Stomach (tissue), 9 donors: ENCODE results near the gene DNAL4. TPM values are rescaled to one million over a fixed set of nuclear protein-coding genes. Genes with fewer than 3 reads are reported as not detected.

ENCODE experiments used
- DNase-seq, 2 donors: peaks; one replicate each; pipeline versions ENCODE4 v3.0.0 to v3.0.0-alpha.2; 2013 to 2019
- H3K27ac ChIP-seq, 5 donors: fragments of 200-600 bp in 4 of 5; sonication (generic) in 4 of 5; one replicate each; pipeline ENCODE4 v1.5.1; 2013 to 2019; ENCODE audit warnings: mild to moderate bottlenecking in 1 of 5, moderate library complexity in 1 of 5
- H3K27me3 ChIP-seq, 3 donors: fragments of 200-600 bp; sonication (generic); one replicate each; pipeline ENCODE4 v1.5.1; 2017 to 2019; ENCODE audit warnings: mixed run types in 1 of 3
- H3K36me3 ChIP-seq, 4 donors: fragments of 200-600 bp; sonication (generic); 1 replicate in 3 of 4; 2 replicates in 1 of 4; pipeline ENCODE4 v1.5.1; 2016 to 2019
- H3K4me1 ChIP-seq, 4 donors: fragments of 200-600 bp; sonication (generic); one replicate each; pipeline ENCODE4 v1.5.1; 2016 to 2019
- H3K4me3 ChIP-seq, 4 donors: fragments of 200-600 bp; sonication (generic) in 3 of 4; one replicate each; pipeline ENCODE4 v1.5.1; 2016 to 2019; ENCODE audit warnings: mild to moderate bottlenecking in 1 of 4
- H3K9me3 ChIP-seq, 4 donors: fragments of 200-600 bp; sonication (generic); one replicate each; pipeline ENCODE4 v1.5.1; 2016 to 2019
- CTCF ChIP-seq, 7 experiments: fragments of 450-650 bp in 4 of 7; fragments of 200-600 bp in 3 of 7; sonication (generic) in 3 of 7; IDR thresholded peaks; one replicate each; pipeline ENCODE4 v1.5.1; 2016 to 2019; ENCODE audit warnings: antibody characterized with exemption in 7 of 7, control low read depth in 2 of 7, mild to moderate bottlenecking in 1 of 7
- EP300 ChIP-seq: sonication (generic); formaldehyde crosslinking; IDR thresholded peaks from one replicate; pipeline ENCODE4 v1.6.1; 2017; ENCODE audit warnings: antibody characterized with exemption
- POLR2A ChIP-seq, 4 donors: fragments of 450-650 bp; IDR thresholded peaks; one replicate each; pipeline ENCODE4 v1.6.1; 2016; ENCODE audit warnings: antibody characterized with exemption in 4 of 4, control low read depth in 2 of 4, mild to moderate bottlenecking in 1 of 4, moderate library complexity in 1 of 4
- POLR2AphosphoS5 ChIP-seq, 3 donors: sonication (generic); formaldehyde crosslinking; IDR thresholded peaks; one replicate each; pipeline ENCODE4 v1.6.1; 2016; ENCODE audit warnings: antibody characterized with exemption in 3 of 3
- WGBS, 5 donors: extraction: QIAGEN DNeasy Blood & Tissue Kit in 3 of 5; methylation state at CpG; one replicate each; pipeline versions ENCODE4 v1.1.5 to v1.1.7; 2013 to 2018; 5-methylcytosine and 5-hydroxymethylcytosine counted together
- intact Hi-C: fragments of 100-400 bp; cut with DNase I; formaldehyde crosslinking; loops from one replicate; pipeline ENCODE4 v1.15.1; 2023; ENCODE audit warnings: low total_unique reads
- polyA plus RNA-seq, 3 donors: library from polyadenylated mRNA; stranded (reverse); fragments of 200-250 nt; gene quantifications; one replicate each; pipeline ENCODE4 v1.2.3, GENCODE V29; 2013
- total RNA-seq, 5 donors: library from RNA; depleted of rRNA; stranded (reverse); fragments of >200 nt; gene quantifications; one replicate each; pipeline versions ENCODE4 v1.1.0 to v1.2.3, GENCODE V29; 2014 to 2016
- donor health status: healthy with polysubstance abuse.
- donor health status: Bipolar disorder and iron deficiency.
- donor health status: healthy.

The DNAL4 gene
- total and polyA plus RNA-seq, 8 donors, result 0.58 to 33.0 (median 15.9) TPM

GRCh38 chr22:38755155-38755910 lies 38.6 kb downstream of the DNAL4 start:
- peak overlapping the region; percentile 48 to 78 (median 68) for H3K4me3 ChIP-seq
- no peaks in the 10 kb centered on the region for H3K9me3 ChIP-seq
- WGBS, 5 donors, result 0 to 1% (median 1%) methylated on average over 9 to 74 of the region's 74 CpGs
- DNase-seq, result peak; percentile 92 to 97
- no peaks in the 10 kb centered on the region for H3K27me3 ChIP-seq
- peak overlapping the region; percentile 94 to 99 (median 96) for H3K27ac ChIP-seq
- intact Hi-C loops, result no loop called here
- peaks cover 38 to 74% (median 65%) of the 10 kb centered on the region in 4 donors for H3K4me1 ChIP-seq
- TF ChIP-seq POLR2AphosphoS5 (IDR thresholded peaks at IDR 0.05) (peak; percentile 87 to 96 (median 89)), CTCF (IDR thresholded peaks at IDR 0.05) (no peak), EP300 (peak; percentile 69)
- peaks cover 24 to 26% (median 26%) of the 10 kb centered on the region in 4 donors for H3K36me3 ChIP-seq

GRCh38 chr22:38754751-38755154 lies 39.2 kb downstream of the DNAL4 start:
- Histone ChIP-seq H3K4me1 (peaks cover 38 to 77% (median 66%) of the 10 kb centered on the region in 4 donors), H3K27me3 (no peaks in the 10 kb centered on the region), H3K36me3 (peaks cover 30 to 32% (median 32%) of the 10 kb centered on the region in 4 donors), H3K27ac (peak overlapping the region; percentile 94 to 99 (median 96)), H3K9me3 (no peaks in the 10 kb centered on the region), H3K4me3 (peak overlapping the region; percentile 48 to 78 (median 68))
- peak in 1 of 2 donors; percentile 64 for DNase-seq
- intact Hi-C loops, result no loop called here
- WGBS, 5 donors, result 3 to 9% (median 8%) methylated on average over 12 of the region's 12 CpGs
- no peak for TF ChIP-seq EP300
- TF ChIP-seq CTCF (IDR thresholded peaks at IDR 0.05), result no peak

GRCh38 chr22:38753948-38754750 lies 39.8 kb downstream of the DNAL4 start:
- Histone ChIP-seq H3K36me3 (peaks cover 36 to 38% (median 38%) of the 10 kb centered on the region in 4 donors), H3K4me1 (peaks cover 38 to 77% (median 66%) of the 10 kb centered on the region in 4 donors), H3K27ac (peak overlapping the region; percentile 94 to 99 (median 96)), H3K27me3 (no peaks in the 10 kb centered on the region), H3K4me3 (peak overlapping the region; percentile 48 to 78 (median 68)), H3K9me3 (no peaks in the 10 kb centered on the region)
- 6 to 9% (median 8%) methylated on average over 12 of the region's 12 CpGs for WGBS, 5 donors
- TF ChIP-seq POLR2AphosphoS5 (IDR thresholded peaks at IDR 0.05) (peak; percentile 5 to 63 (median 36)), EP300 (no peak), POLR2A (IDR thresholded peaks at IDR 0.05) (peak in 1 of 4 donors; percentile 23), CTCF (IDR thresholded peaks at IDR 0.05) (no peak)
- intact Hi-C loops, result no loop called here
- DNase-seq, result peak; percentile 83 to 92
